Parathyroid adenoma (tissue), 2 donors: ENCODE data around the gene PIGP.

Experiments used
- H2AFZ ChIP-seq: fragments of 300-600 bp; sonication (generic); one replicate; pipeline ENCODE4 v1.7.0; 2017; ENCODE audit warnings: antibody characterized with exemption, mild to moderate bottlenecking
- H3K27ac ChIP-seq: fragments of 300-600 bp; sonication (generic); one replicate; pipeline ENCODE4 v1.7.0; 2017
- H3K27me3 ChIP-seq: fragments of 300-600 bp; sonication (generic); one replicate; pipeline ENCODE4 v1.7.0; 2017; ENCODE audit warnings: low read length; ENCODE audit not compliant: control insufficient read depth, insufficient read depth
- H3K36me3 ChIP-seq: fragments of 300-600 bp; sonication (generic); one replicate; pipeline ENCODE4 v1.7.0; 2017; ENCODE audit warnings: low read length; ENCODE audit not compliant: control insufficient read depth, insufficient read depth
- H3K4me1 ChIP-seq: fragments of 300-600 bp; sonication (generic); one replicate; pipeline ENCODE4 v1.7.0; 2017; ENCODE audit warnings: control low read depth
- H3K4me2 ChIP-seq: fragments of 300-600 bp; sonication (generic); one replicate; pipeline ENCODE4 v1.7.0; 2017; ENCODE audit warnings: low read length
- H3K4me3 ChIP-seq: fragments of 300-600 bp; sonication (generic); one replicate; pipeline ENCODE4 v1.7.0; 2017; ENCODE audit warnings: low read depth, low read length
- H3K79me2 ChIP-seq: fragments of 300-600 bp; sonication (generic); one replicate; pipeline ENCODE4 v1.7.0; 2017; ENCODE audit warnings: control low read depth
- H3K9ac ChIP-seq: fragments of 300-600 bp; sonication (generic); one replicate; pipeline ENCODE4 v1.7.0; 2017; ENCODE audit warnings: mild to moderate bottlenecking
- H3K9me3 ChIP-seq: fragments of 300-600 bp; sonication (generic); one replicate; pipeline ENCODE4 v1.7.0; 2017; ENCODE audit warnings: low read length; ENCODE audit not compliant: control insufficient read depth
- TF ChIP-seq, protein P1 (sequence below): fragments of 300-600 bp; sonication (generic); IDR thresholded peaks from one replicate; pipeline ENCODE4 v1.7.0; 2017; ENCODE audit warnings: antibody characterized with exemption, mild to moderate bottlenecking
- donor health status: primary hyperparathyroidism.

PIGP gene

DNA sequence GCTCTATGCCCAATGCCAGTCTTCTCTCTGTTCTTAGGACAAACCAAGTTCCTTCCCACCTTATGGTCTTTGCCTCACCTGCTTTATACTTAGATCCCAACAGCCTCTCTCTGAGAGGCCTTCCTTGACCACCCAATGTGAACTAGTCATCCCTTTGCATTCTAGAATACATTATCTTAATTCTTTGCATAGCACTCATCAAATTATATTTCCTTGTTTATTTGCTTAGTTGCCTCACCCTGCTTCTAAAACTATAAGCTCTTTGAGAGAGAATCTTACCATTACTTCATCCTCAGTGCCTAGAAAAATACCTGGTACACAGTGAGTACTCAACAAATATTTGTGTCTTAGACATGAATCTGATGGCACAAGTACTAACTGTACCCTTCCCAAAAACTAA lies 8.0 kb downstream of the PIGP start:
- Histone ChIP-seq H3K9ac (no peak overlapping the region), H3K4me3 (no peak overlapping the region), H3K79me2 (no peaks in the 10 kb centered on the region), H3K27ac (no peak overlapping the region), H3K36me3 (no peaks in the 10 kb centered on the region), H3K27me3 (no peaks in the 10 kb centered on the region), H2AFZ (no peak overlapping the region), H3K4me2 (no peak overlapping the region), H3K9me3 (no peaks in the 10 kb centered on the region), H3K4me1 (peaks cover 3% of the 10 kb centered on the region)
- TF ChIP-seq, protein P1, sequence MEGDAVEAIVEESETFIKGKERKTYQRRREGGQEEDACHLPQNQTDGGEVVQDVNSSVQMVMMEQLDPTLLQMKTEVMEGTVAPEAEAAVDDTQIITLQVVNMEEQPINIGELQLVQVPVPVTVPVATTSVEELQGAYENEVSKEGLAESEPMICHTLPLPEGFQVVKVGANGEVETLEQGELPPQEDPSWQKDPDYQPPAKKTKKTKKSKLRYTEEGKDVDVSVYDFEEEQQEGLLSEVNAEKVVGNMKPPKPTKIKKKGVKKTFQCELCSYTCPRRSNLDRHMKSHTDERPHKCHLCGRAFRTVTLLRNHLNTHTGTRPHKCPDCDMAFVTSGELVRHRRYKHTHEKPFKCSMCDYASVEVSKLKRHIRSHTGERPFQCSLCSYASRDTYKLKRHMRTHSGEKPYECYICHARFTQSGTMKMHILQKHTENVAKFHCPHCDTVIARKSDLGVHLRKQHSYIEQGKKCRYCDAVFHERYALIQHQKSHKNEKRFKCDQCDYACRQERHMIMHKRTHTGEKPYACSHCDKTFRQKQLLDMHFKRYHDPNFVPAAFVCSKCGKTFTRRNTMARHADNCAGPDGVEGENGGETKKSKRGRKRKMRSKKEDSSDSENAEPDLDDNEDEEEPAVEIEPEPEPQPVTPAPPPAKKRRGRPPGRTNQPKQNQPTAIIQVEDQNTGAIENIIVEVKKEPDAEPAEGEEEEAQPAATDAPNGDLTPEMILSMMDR, result no peak

DNA sequence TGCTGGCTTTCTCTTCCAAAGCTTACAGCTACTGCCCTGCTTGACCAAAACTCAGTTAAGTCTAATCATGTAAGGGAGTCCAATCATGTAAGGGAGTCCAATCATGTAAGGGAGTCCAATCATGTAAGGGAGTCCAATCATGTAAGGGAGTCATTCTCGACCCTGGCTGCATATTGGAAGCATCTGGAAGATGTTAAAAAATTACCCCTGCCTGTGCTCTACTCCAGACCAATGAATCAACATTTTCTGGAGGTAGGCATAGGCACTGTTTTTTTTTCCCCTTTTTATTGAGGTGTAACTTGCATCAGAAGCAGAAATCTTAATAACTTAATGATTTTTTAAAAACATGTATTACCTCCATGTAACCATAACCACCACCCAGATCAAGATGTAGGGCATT lies 9.4 kb downstream of the PIGP start:
- Histone ChIP-seq H3K4me1 (peaks cover 3% of the 10 kb centered on the region), H3K36me3 (no peaks in the 10 kb centered on the region), H2AFZ (no peak overlapping the region), H3K9ac (no peak overlapping the region), H3K27ac (no peak overlapping the region), H3K4me2 (no peak overlapping the region), H3K9me3 (no peaks in the 10 kb centered on the region), H3K4me3 (no peak overlapping the region), H3K27me3 (no peaks in the 10 kb centered on the region), H3K79me2 (no peaks in the 10 kb centered on the region)
- TF ChIP-seq, protein P1, result no peak

DNA sequence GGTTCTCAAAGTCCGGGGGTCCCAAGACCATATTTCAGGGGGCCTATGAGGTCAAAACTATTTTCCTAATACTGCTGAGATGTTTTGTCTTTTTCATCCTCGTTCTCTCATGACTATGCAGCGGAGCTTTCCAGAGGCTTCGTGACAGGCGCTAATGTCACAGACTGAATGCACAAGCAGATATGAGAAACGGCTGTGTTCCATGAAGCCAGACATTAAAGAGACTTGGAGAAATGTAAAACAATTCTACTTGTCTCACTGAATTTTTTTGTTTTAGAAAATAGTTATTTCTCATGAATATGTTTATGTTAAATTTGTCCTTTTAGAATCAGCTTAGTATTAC lies 10.3 kb downstream of the PIGP start:
- TF ChIP-seq, protein P1, result no peak
- no peak overlapping the region for H3K27ac ChIP-seq
- no peak overlapping the region for H3K4me3 ChIP-seq
- H2AFZ ChIP-seq, result no peak overlapping the region
- no peaks in the 10 kb centered on the region for H3K9me3 ChIP-seq
- H3K9ac ChIP-seq, result no peak overlapping the region
- peaks cover 3% of the 10 kb centered on the region for H3K4me1 ChIP-seq
- H3K4me2 ChIP-seq, result no peak overlapping the region
- H3K27me3 ChIP-seq, result no peaks in the 10 kb centered on the region
- H3K36me3 ChIP-seq, result no peaks in the 10 kb centered on the region
- no peaks in the 10 kb centered on the region for H3K79me2 ChIP-seq

DNA sequence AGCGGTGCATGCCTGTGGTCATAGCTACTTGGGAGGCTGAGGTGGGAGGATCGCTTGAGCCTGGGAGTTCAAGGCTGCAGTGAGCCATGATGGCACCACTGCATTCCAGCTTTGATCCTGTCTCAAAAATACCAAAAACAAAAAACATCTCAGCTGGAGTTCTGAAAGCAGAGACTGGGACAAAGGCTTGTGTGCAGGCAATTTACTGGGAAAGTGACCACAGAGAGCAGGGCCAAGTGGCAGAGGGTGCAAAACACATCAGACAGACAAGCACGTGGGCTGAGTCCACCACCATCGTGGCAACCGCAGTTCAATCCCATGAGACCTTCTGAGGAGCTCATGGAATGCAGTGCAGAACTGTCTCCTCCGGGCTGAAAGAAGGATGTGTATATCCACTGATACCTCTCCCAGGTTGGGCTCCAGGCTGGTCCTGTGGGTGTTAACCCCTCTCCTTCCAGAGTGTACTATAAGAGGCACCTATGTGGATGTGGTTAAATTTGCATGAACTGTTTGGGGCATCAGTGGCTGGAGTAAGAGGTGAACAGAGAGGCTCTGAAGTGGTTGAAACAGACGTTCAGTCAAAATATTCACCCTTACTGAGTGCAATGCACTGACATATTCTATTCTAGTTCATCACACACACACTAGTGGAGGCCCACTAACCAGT lies 10.8 kb downstream of the PIGP start:
- Histone ChIP-seq H3K9me3 (no peaks in the 10 kb centered on the region), H3K4me2 (no peak overlapping the region), H3K79me2 (no peaks in the 10 kb centered on the region), H3K36me3 (no peaks in the 10 kb centered on the region), H3K27ac (no peak overlapping the region), H3K4me3 (no peak overlapping the region), H3K9ac (no peak overlapping the region), H3K4me1 (peaks cover 3% of the 10 kb centered on the region), H2AFZ (no peak overlapping the region), H3K27me3 (no peaks in the 10 kb centered on the region)
- TF ChIP-seq, protein P1, result no peak

DNA sequence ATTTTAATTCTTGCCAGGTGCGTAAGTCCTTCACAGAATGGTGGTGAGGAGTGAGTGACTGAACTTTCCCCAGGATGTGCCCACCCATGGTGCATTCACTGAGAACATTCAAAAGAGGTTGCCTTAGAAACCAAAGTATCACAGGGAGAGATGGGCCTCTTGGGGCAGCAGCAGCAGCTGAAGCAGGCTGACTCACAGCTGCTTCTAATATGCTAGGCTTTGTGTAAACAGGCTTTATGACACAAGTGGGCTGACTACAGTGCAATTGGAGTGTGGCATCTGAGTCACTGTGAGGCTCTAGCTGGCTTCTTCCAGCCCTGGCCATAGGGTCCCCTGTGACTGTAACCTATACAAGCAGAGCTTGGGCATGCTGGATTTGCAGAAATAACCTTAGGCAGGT lies 12.6 kb downstream of the PIGP start:
- Histone ChIP-seq H3K9me3 (no peaks in the 10 kb centered on the region), H3K4me3 (no peak overlapping the region), H3K9ac (no peak overlapping the region), H3K4me2 (no peak overlapping the region), H3K79me2 (no peaks in the 10 kb centered on the region), H3K27ac (no peak overlapping the region), H3K27me3 (no peaks in the 10 kb centered on the region), H2AFZ (no peak overlapping the region), H3K4me1 (peaks cover 3% of the 10 kb centered on the region), H3K36me3 (no peaks in the 10 kb centered on the region)
- TF ChIP-seq, protein P1, result no peak
